PC-3 (cell line): Measurements from ENCODE around the gene TEC. TPM values are rescaled to one million over a fixed set of nuclear protein-coding genes. Genes with fewer than 3 reads are reported as not detected.

ENCODE experiments used
- ATAC-seq: fragments of 200-7000 bp; cut with Tn5 transposase; 2 replicates; pipeline ENCODE4 v1.9.1; 2020; ENCODE audit warnings: mild to moderate bottlenecking, moderate library complexity
- BruUV-seq: library from RNA; stranded (reverse); fragments of 400-500 nt; replicated peaks from 2 replicates; lab custom pipeline; 2021; lab: Mats Ljungman, UMichigan
- CTCF ChIA-PET: fragments of 300-600 bp; sonication (Branson Sonifier 250); formaldehyde crosslinking; loops from one replicate; lab custom pipeline; 2022; ENCODE audit warnings: antibody characterized with exemption; lab: Charles Lee
- POLR2A ChIA-PET: fragments of 300-600 bp; sonication (Branson Sonifier 250); formaldehyde crosslinking; loops from one replicate; lab custom pipeline; 2022; ENCODE audit warnings: antibody characterized with exemption; ENCODE audit not compliant: unreplicated experiment; lab: Charles Lee
- DNase-seq: peaks from one replicate; pipeline ENCODE4 v3.0.0-alpha.2; 2015
- H2AFZ ChIP-seq: fragments of 300-600 bp; sonication (generic); 2 replicates; pipeline ENCODE4 v1.6.0; 2016; ENCODE audit warnings: antibody characterized with exemption, low read length
- H3F3A ChIP-seq: fragments of 300-600 bp; sonication (generic); one replicate; pipeline ENCODE4 v1.6.0; 2017; ENCODE audit warnings: antibody characterized with exemption, low read length, control low read depth, mild to moderate bottlenecking; ENCODE audit not compliant: unreplicated experiment
- H3K27ac ChIP-seq: fragments of 300-600 bp; sonication (generic); 2 replicates; pipeline ENCODE4 v1.5.1; 2016; ENCODE audit warnings: mild to moderate bottlenecking, low read length
- H3K27me3 ChIP-seq: fragments of 300-600 bp; sonication (generic); 2 replicates; pipeline ENCODE4 v1.6.1; 2016; ENCODE audit warnings: low read length, mixed read lengths
- H3K36me3 ChIP-seq: fragments of 300-600 bp; sonication (generic); 2 replicates; pipeline ENCODE4 v1.6.1; 2016; ENCODE audit warnings: low read depth, mixed run types, low read length, mixed read lengths
- H3K4me1 ChIP-seq: fragments of 300-600 bp; sonication (generic); 2 replicates; pipeline ENCODE4 v1.5.1; 2016; ENCODE audit warnings: low read length; ENCODE audit not compliant: insufficient read depth
- H3K4me2 ChIP-seq: fragments of 300-600 bp; sonication (generic); 2 replicates; pipeline ENCODE4 v1.6.0; 2016; ENCODE audit warnings: low read length
- H3K4me3 ChIP-seq: fragments of 300-600 bp; sonication (generic); 2 replicates; pipeline ENCODE4 v1.5.1; 2016; ENCODE audit warnings: mild to moderate bottlenecking, low read length, mixed read lengths
- H3K79me2 ChIP-seq: fragments of 300-600 bp; sonication (generic); 2 replicates; pipeline ENCODE4 v1.6.1; 2017; ENCODE audit warnings: low read length, mixed read lengths
- H3K9ac ChIP-seq: fragments of 300-600 bp; sonication (generic); 2 replicates; pipeline ENCODE4 v1.6.0; 2016; ENCODE audit warnings: mild to moderate bottlenecking, low read length
- H3K9me2 ChIP-seq: fragments of 300-600 bp; sonication (generic); replicated peaks from 2 replicates; pipeline ENCODE4 v1.6.1; 2016; ENCODE audit warnings: mixed run types, low read length, mixed read lengths
- H3K9me3 ChIP-seq: fragments of 300-600 bp; sonication (generic); 2 replicates; pipeline ENCODE4 v1.6.1; 2016; ENCODE audit warnings: low read length, mixed read lengths
- H4K20me1 ChIP-seq: fragments of 300-600 bp; sonication (generic); 2 replicates; pipeline ENCODE4 v1.6.1; 2016; ENCODE audit warnings: low read length, mixed read lengths
- EZH2 ChIP-seq: fragments of 300-600 bp; sonication (generic); IDR thresholded peaks from one replicate; pipeline ENCODE4 v1.6.1; 2017; ENCODE audit warnings: antibody characterized with exemption, mild to moderate bottlenecking, low read length; ENCODE audit not compliant: unreplicated experiment
- EZH2phosphoT487 ChIP-seq: fragments of 300-600 bp; sonication (generic); IDR thresholded peaks from 2 replicates; pipeline ENCODE4 v1.6.1; 2018; ENCODE audit warnings: mild to moderate bottlenecking, antibody characterized with exemption, low read length, borderline replicate concordance
- intact Hi-C: fragments of 100-400 bp; cut with micrococcal nuclease; formaldehyde crosslinking; loops from 2 replicates; pipeline ENCODE4 v1.9.0; 2023
- total RNA-seq: library from RNA; depleted of rRNA; stranded (reverse); fragments of >200 nt; gene quantifications from 2 replicates; pipeline ENCODE4 v1.2.3, GENCODE V29; 2014
- TF ChIP-seq, protein P1 (sequence below): fragments of 300-600 bp; sonication (generic); conservative IDR thresholded peaks from 2 replicates; pipeline ENCODE4 v1.5.1; 2017; ENCODE audit warnings: antibody characterized with exemption, low read depth, mild to moderate bottlenecking, low read length

Gene TEC
- total RNA-seq, 1 experiment from 2014 or later = 10.4 TPM

DNA sequence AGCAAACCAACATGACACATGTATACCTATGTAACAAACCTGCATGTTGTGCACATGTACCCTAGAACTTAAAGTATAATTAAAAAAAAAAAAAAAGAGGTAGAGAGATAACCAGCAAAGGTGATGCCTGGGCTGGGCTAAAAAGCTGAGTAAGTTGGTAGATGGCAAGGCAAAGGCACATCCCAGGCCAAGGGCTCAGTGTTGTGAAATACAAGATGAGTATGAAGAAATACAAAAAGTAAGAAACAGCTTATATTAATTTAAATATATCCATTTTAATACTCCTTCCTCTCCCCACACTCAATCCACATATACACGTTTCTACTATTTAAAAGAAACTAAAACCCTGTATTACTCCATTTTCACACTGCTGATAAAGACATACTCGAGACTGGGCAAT is 25.8 kb downstream of the TEC start:
- intact Hi-C loops = no loop called here
- TF ChIP-seq, protein P1, sequence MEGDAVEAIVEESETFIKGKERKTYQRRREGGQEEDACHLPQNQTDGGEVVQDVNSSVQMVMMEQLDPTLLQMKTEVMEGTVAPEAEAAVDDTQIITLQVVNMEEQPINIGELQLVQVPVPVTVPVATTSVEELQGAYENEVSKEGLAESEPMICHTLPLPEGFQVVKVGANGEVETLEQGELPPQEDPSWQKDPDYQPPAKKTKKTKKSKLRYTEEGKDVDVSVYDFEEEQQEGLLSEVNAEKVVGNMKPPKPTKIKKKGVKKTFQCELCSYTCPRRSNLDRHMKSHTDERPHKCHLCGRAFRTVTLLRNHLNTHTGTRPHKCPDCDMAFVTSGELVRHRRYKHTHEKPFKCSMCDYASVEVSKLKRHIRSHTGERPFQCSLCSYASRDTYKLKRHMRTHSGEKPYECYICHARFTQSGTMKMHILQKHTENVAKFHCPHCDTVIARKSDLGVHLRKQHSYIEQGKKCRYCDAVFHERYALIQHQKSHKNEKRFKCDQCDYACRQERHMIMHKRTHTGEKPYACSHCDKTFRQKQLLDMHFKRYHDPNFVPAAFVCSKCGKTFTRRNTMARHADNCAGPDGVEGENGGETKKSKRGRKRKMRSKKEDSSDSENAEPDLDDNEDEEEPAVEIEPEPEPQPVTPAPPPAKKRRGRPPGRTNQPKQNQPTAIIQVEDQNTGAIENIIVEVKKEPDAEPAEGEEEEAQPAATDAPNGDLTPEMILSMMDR = no peak
- TF ChIP-seq EZH2 = no peak
- no peak for TF ChIP-seq EZH2phosphoT487
- Histone ChIP-seq H3K4me1 (peaks cover 15% of the 10 kb centered on the region), H3K9me3 (no peaks in the 10 kb centered on the region), H3F3A (no peaks in the 10 kb centered on the region), H3K36me3 (no peaks in the 10 kb centered on the region), H3K4me3 (no peak overlapping the region), H3K27ac (no peak overlapping the region), H3K4me2 (no peak overlapping the region), H4K20me1 (no peaks in the 10 kb centered on the region), H2AFZ (no peak overlapping the region), H3K27me3 (no peaks in the 10 kb centered on the region), H3K9me2 (no peaks in the 10 kb centered on the region), H3K79me2 (peaks cover 11% of the 10 kb centered on the region; the same call in 1 of the 2 replicates), H3K9ac (no peak overlapping the region)
- CTCF ChIA-PET = no interaction called here
- POLR2A ChIA-PET = no interaction called here
- BruUV-seq = no TSS peak
- DNase-seq (no peak), ATAC-seq (no peak)

DNA sequence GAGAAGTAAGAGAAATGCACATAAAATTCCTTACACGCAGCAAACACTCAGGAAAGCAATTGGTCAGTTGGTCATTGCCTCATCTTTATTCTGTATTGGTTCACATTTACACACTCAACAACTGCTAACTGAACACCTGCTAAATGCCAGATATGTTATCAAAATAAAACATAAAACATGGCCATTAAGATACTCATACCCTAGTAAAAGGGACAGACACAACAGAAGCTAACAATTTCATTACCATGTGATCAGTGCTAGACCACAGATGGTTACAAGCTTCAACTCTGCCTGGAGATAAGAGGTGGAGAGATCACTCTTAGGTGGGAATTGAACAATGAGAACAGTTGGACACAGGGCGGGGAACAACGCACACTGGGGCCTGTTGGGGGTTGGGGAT is 26.2 kb downstream of the TEC start:
- H3K36me3 ChIP-seq = no peaks in the 10 kb centered on the region
- H3K79me2 ChIP-seq = peaks cover 11% of the 10 kb centered on the region; the same call in 1 of the 2 replicates
- peaks cover 15% of the 10 kb centered on the region for H3K4me1 ChIP-seq
- no peak overlapping the region for H3K4me2 ChIP-seq
- no peaks in the 10 kb centered on the region for H3K9me2 ChIP-seq
- TF ChIP-seq EZH2phosphoT487 (no peak), EZH2 (no peak)
- TF ChIP-seq, protein P1 = no peak
- H4K20me1 ChIP-seq = no peaks in the 10 kb centered on the region
- no peak overlapping the region for H3K4me3 ChIP-seq
- no peaks in the 10 kb centered on the region for H3K27me3 ChIP-seq
- no TSS peak for BruUV-seq
- POLR2A ChIA-PET = no interaction called here
- H3K9me3 ChIP-seq = no peaks in the 10 kb centered on the region
- H2AFZ ChIP-seq = no peak overlapping the region
- CTCF ChIA-PET = no interaction called here
- intact Hi-C loops = no loop called here
- H3K9ac ChIP-seq = no peak overlapping the region
- ATAC-seq (no peak), DNase-seq (no peak)
- H3F3A ChIP-seq = no peaks in the 10 kb centered on the region
- H3K27ac ChIP-seq = no peak overlapping the region

GRCh38 chr4:48242511-48243195 is 27.0 kb downstream of the TEC start:
- H3K9me3 ChIP-seq = no peaks in the 10 kb centered on the region
- BruUV-seq = no TSS peak
- no peaks in the 10 kb centered on the region for H3K9me2 ChIP-seq
- intact Hi-C loops = no loop called here
- no peak overlapping the region for H3K27ac ChIP-seq
- ChIA-PET CTCF (no interaction called here), POLR2A (no interaction called here)
- no peaks in the 10 kb centered on the region for H3F3A ChIP-seq
- H3K9ac ChIP-seq = no peak overlapping the region
- peaks cover 11% of the 10 kb centered on the region; the same call in 1 of the 2 replicates for H3K79me2 ChIP-seq
- H4K20me1 ChIP-seq = no peaks in the 10 kb centered on the region
- DNase-seq (no peak), ATAC-seq (no peak)
- H3K36me3 ChIP-seq = no peaks in the 10 kb centered on the region
- TF ChIP-seq, protein P1 = no peak
- no peak for TF ChIP-seq EZH2phosphoT487
- TF ChIP-seq EZH2 = no peak
- no peak overlapping the region for H2AFZ ChIP-seq
- no peak overlapping the region for H3K4me3 ChIP-seq
- peaks cover 11% of the 10 kb centered on the region for H3K4me1 ChIP-seq
- H3K27me3 ChIP-seq = no peaks in the 10 kb centered on the region
- no peak overlapping the region for H3K4me2 ChIP-seq
